Measurements from ENCODE around the gene SERTM1.

The SERTM1 gene

DNA sequence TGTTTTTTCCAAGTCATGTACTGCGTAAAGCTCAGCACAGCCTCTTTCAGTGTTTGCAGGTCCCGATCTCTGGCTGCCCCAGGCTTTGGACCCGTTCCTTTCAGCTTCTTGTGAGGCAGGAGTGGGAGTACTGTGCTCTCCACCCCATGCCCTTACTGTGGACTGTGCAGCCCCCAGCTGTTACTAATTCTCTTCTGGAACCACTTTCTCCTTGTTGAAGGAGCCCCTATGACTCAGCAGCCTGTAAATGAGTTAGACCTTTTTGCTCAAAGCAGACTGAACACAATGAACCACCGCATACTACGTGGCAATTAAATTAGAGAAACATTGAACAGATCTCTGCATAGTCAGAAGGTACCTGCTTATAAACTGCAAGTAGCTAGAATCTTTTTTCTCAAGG is 39.0 kb downstream of the SERTM1 start:
- DNase-seq = peak; percentile 79

DNA sequence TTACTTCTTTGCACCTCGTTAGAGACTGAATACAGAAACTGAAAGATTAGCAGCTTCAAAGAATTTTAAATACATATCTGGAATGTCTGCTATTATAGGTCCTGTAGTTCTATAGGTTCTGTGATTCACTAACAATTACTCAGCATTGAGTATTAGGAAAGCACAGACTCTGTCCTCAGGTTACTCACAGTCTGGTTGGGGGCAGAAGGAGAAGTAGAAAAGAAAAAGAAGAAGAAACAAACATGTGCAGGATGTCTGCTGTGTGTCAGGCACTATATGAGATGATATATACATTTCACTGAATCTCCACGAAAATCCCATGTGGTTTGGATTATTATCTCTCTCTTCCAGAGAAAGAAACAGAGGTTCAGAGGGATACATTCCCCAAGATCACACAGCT is 40.1 kb downstream of the SERTM1 start:
- peak; percentile 63 for DNase-seq

DNA sequence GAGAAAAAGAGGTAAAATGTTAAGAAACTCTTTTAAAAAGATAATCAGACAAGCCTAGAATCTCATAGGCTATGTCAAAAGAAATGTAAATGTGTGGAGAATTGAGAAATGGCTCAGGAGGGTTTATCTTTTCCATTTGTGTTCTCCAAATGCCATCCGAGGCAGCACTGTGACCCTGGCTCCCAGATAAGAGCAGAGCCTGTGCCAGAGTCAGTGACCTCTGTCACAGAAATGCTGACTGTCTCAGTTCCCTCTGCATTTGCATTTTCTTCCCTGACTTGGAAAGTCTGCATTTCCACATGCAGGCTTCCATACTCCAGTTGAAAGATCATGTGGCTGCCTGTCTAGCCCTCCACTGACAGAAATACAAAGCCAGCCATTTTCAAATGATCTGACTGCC is 42.0 kb downstream of the SERTM1 start:
- no peak for DNase-seq

DNA sequence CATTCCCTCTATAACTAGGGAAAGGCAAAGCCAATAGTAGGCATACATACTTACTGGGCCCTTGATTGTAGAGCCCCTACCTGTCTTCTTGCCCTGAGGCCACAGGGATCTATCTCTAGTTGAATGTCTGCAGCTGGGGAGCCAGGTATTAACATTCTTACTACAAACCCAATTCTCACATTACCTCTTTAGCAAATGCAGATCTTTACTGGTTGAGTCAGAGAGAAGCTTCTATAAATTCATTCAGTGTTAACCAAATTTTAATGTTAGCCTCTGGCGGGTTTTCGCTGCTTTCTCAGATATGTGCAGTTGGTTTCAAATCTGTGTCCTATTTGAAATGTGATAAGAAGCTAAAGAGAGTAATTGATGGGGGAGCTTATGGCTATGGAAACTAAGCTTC is 43.2 kb downstream of the SERTM1 start:
- DNase-seq = no peak

DNA sequence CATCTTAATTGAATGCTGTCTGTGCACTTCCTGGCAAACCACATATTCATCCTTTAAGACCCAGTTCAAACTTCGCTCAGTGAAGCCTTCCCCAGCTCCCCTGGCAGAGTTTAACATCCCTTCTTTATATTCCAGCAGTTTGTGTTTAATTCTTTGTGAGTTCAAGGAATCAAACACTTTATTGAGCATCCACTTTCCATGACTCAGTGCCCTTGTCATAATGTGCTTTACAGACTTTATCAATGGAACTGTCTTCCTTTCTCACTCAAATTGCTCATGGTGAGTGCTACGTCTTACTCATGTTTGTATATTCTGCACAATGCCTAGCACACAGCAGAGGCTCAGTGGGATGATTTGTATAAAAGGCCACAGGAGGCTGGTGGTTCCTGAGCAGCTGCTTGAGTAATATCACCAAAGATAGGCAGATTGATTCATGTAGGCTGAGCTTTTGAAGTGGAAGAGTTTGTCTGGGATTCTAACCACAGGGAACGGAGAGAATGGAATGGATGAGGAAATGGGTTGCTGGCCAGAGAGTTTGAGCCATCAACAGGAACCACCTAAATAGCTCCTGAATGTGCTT is 44.2 kb downstream of the SERTM1 start:
- DNase-seq = peak; percentile 79

DNA sequence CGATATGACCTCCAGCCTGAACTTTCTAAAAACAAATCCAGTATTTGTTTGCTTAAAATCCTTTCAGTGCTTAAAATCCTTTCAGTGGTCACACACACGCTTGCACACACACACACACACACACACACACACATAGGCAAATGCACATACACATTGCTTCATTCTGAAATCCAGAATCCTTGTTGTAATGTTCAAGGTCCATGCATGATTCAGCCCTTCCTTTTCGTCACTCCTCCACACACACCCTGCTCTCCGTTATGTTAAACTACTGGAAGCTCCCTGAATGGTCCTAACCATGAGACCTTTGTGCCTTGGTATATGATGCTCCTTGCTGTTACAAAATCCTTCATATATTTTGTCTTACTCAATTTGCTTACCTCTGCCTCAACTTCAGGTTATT is 44.9 kb downstream of the SERTM1 start:
- peak; percentile 9 for DNase-seq

DNA sequence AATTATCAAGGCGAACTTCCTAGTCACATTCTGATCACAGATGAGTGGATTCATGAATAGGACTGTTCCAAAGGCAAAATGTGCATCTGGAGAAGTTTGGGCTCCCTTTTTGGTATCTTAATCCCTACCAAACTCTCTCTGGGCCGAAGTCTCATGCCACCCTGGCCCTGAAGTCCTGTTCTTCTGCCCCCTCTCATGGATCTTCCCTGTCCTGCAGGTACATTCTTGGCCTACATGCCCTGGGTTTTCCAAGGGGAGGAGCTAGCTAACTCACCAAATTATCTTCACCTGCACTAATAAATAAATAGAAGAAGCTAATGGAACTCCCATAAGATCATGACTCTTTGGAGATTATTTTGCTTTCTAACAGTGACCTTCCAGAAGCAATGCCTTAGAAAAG is 50.3 kb downstream of the SERTM1 start:
- no peak for DNase-seq

DNA sequence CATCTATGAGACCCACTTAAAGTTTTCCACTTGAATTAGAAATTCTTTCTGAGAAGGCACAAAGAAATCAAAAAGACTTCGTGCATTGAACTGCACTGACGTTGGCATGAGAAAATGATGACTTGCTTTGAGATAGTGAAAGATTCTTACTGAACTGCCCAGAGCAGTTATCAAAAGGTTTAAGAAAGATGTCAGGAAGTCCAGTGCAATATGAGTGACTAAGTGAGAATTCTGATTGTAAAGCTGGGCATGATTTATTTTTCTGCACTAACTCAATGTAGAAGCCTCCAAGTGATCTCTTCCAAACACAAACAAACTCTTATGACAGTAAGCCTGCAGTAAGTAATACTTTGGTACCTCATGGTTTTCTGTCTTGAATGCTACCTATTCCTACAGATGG is 52.1 kb downstream of the SERTM1 start:
- no peak for DNase-seq

DNA sequence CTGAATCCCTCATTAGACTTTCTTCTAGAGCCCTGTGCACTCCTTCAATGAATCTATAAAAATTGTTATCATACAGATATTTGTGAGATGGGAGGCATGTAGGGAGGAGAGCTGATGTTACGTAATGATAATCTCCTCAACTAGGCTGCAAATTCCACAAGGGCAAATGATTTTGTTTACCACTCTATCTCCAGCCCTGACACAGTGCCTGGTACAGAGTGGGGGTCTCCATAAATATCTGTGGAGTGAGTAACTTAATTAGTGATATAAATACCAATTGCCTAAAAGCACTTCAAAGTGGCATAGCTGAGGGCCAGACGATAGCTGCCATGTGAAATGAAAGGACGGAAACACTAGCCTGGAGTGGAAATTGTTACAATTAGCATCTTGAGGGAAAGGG is 54.2 kb downstream of the SERTM1 start:
- DNase-seq = no peak

DNA sequence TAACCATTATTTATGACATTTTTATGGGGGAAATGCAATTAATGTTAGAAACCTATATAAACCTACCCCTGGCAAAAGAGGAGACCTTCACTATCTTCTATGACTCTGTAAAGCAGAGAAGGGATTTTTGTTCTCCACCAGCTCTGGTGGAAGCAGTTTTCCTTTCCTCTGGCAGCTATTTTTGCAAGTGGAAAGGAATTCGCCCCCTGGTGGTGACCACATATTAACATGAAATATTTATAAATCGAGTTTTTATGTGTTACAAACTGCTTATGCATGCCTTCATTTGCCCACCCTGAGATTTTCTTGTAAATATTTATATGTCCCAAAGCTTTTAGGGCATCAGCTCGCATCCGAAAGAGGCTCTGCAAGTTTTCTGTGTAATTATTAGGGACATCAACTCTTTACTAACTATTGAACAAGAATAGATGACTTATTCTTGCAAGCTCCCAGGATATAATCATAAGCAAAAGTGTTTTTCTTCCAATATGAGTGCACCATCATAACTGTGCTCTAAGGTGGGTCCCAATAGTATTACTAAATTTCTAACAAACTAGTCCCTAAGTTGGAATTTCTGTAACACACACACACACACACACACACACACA is 62.4 kb downstream of the SERTM1 start:
- peak; percentile 55 for DNase-seq

DNA sequence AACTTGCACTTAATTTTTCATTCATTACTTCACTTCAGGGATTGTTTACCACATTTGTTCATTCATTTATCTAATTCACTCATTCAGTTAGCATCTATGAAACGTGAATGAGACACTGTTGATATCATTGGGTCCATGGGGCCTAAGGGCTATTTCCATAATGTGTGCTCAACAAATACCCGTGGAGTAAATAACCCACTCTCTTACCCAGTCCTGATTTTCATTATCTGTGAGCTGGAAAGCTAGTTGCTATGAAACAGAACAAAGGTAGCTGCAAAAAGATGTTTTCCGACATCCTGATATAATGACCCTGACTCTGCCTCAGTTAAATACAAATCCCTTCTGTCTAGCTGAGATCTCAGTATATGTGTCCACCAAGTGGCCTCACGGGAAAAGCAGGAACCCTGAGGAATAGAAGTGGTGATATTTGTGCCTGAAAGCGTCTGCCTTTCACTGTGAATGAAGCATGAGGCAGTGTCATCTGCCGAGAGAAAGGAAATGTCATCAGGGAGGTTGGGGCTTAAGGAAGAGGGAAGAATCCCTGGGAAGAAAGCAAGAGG is 63.8 kb downstream of the SERTM1 start:
- no peak for DNase-seq

DNA sequence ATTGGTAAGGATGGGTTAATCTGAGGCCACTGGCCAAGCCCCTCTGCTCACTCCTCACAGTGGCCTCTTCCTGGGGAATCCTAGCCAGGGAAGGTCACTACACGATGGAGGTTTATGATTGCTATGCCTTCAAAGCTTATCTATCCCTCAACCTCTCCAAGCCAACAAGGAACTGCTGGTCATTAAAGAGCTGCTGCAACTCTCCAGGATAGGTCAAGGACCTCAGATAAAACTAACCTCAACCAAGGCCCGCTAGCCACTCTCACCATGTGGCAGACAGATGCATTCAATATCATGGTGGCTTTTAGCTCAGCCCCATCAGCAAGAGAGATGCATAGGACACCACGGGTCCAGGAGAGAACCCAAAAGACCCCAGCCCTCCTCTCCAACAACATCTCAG is 71.6 kb downstream of the SERTM1 start:
- DNase-seq = no peak

DNA sequence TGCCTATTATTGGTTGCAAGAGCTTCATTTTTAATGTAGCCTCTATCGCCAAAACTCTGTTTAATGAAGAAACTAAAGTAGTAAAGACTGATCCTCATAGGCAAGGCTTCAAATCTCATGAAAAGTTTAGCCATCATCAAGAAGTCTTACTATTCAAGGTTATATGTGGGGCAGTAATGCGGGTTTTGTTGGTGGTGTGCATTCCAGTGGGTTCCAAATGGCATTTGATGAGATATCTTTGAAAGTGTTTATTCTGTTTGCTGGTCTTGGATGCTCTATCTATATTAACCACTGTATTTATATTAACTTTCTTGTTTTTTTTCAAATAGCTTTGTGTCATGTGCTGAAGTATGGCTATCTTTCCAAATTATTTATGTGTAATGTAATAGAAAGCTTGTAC is 72.2 kb downstream of the SERTM1 start:
- peak; percentile 4 for DNase-seq
